ACC112 (cell line): ENCODE results near the gene MAP2K5.

Experiments used
- H2AFZ ChIP-seq: fragments of 200-600 bp; sonication (generic); one replicate; pipeline ENCODE4 v1.6.0; 2017; ENCODE audit warnings: antibody characterized with exemption, low read length; ENCODE audit not compliant: unreplicated experiment
- H3K27ac ChIP-seq: fragments of 200-600 bp; sonication (generic); 2 replicates; pipeline ENCODE4 v1.5.1; 2014; ENCODE audit warnings: low read depth, mild to moderate bottlenecking, antibody characterized with exemption, low read length, moderate library complexity
- H3K27me3 ChIP-seq: fragments of 200-600 bp; sonication (generic); 2 replicates; pipeline ENCODE4 v1.6.1; 2014; ENCODE audit warnings: mild to moderate bottlenecking, antibody characterized with exemption, low read length, moderate library complexity, mixed read lengths; ENCODE audit not compliant: insufficient read depth
- H3K36me3 ChIP-seq: fragments of 200-600 bp; sonication (generic); 2 replicates; pipeline ENCODE4 v1.6.1; 2016; ENCODE audit warnings: mild to moderate bottlenecking, antibody characterized with exemption, low read length, moderate library complexity, mixed read lengths; ENCODE audit not compliant: insufficient read depth
- H3K4me1 ChIP-seq: fragments of 200-600 bp; sonication (generic); one replicate; pipeline ENCODE4 v1.6.1; 2016; ENCODE audit warnings: low read length, mixed read lengths; ENCODE audit not compliant: insufficient read depth, unreplicated experiment, control insufficient read depth
- H3K4me3 ChIP-seq: fragments of 200-600 bp; sonication (generic); 2 replicates; pipeline ENCODE4 v1.5.1; 2014; ENCODE audit warnings: mild to moderate bottlenecking, low read depth, low read length
- H3K79me2 ChIP-seq: fragments of 200-600 bp; sonication (generic); one replicate; pipeline ENCODE4 v1.6.0; 2016; ENCODE audit warnings: low read length; ENCODE audit not compliant: control insufficient read depth, unreplicated experiment, insufficient read depth

Gene MAP2K5

DNA sequence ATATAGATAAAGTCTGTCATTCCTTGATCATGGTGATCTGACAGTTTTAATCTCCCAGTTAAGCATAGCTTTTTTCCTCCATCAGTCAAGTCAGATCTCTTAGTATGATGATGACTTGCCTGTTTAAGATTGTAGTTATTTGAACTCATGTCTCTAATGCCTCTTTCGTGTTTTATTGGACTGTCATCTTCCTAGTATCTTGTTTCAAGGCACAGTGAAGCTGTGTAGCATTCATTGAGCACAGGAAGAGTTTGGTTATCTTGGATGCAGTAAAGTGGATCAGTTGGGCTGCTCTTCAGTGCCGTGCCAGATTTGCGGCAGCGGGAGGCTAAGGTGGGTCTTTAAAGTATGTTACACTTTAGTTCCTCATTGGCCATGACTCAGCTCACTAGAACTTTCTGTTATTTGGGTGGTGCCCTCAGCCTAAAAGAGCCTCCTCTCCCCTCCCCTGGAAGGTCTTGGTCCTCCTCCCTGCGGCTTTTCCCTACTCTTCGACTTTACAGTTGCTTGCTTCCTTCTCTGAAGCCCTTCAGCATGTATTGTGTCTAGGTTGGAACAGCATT is 237.1 kb downstream of the MAP2K5 start:
- Histone ChIP-seq H3K27me3 (no peaks in the 10 kb centered on the region), H3K36me3 (no peaks in the 10 kb centered on the region), H3K4me1 (peaks cover 3% of the 10 kb centered on the region), H2AFZ (no peak overlapping the region), H3K27ac (no peak overlapping the region), H3K79me2 (no peaks in the 10 kb centered on the region), H3K4me3 (no peak overlapping the region)

- peaks cover 3% of the 10 kb centered on the region for H3K4me1 ChIP-seq
- no peak overlapping the region for H3K4me3 ChIP-seq
- no peaks in the 10 kb centered on the region for H3K36me3 ChIP-seq
- H3K27me3 ChIP-seq = no peaks in the 10 kb centered on the region
- no peaks in the 10 kb centered on the region for H3K79me2 ChIP-seq
- no peak overlapping the region for H3K27ac ChIP-seq
- no peak overlapping the region for H2AFZ ChIP-seq
These were observed 238.6 kb downstream of the MAP2K5 start for GRCh38 chr15:67781061-67781460.

GRCh38 chr15:67781907-67782690 is 239.6 kb downstream of the MAP2K5 start:
- no peak overlapping the region for H3K4me3 ChIP-seq
- no peak overlapping the region for H3K27ac ChIP-seq
- H3K79me2 ChIP-seq = no peaks in the 10 kb centered on the region
- H3K27me3 ChIP-seq = no peaks in the 10 kb centered on the region
- H3K36me3 ChIP-seq = no peaks in the 10 kb centered on the region
- H2AFZ ChIP-seq = no peak overlapping the region
- H3K4me1 ChIP-seq = no peaks in the 10 kb centered on the region

GRCh38 chr15:67782691-67782991 is 240.1 kb downstream of the MAP2K5 start:
- Histone ChIP-seq H3K27ac (no peak overlapping the region), H3K4me3 (no peak overlapping the region), H3K27me3 (no peaks in the 10 kb centered on the region), H3K36me3 (no peaks in the 10 kb centered on the region), H2AFZ (no peak overlapping the region), H3K4me1 (no peaks in the 10 kb centered on the region), H3K79me2 (no peaks in the 10 kb centered on the region)

- Histone ChIP-seq H3K27me3 (no peaks in the 10 kb centered on the region), H2AFZ (no peak overlapping the region), H3K4me1 (no peaks in the 10 kb centered on the region), H3K79me2 (no peaks in the 10 kb centered on the region), H3K36me3 (no peaks in the 10 kb centered on the region), H3K27ac (no peak overlapping the region), H3K4me3 (no peak overlapping the region)
These were observed 240.8 kb downstream of the MAP2K5 start for GRCh38 chr15:67783303-67783702.

- Histone ChIP-seq H2AFZ (no peak overlapping the region), H3K27ac (no peak overlapping the region), H3K79me2 (no peaks in the 10 kb centered on the region)
These were observed 241.7 kb downstream of the MAP2K5 start for GRCh38 chr15:67784090-67784781.

GRCh38 chr15:67784856-67785430 is 242.4 kb downstream of the MAP2K5 start:
- Histone ChIP-seq H3K27ac (no peak overlapping the region), H3K4me3 (no peak overlapping the region), H2AFZ (no peak overlapping the region), H3K4me1 (no peaks in the 10 kb centered on the region), H3K36me3 (no peaks in the 10 kb centered on the region), H3K79me2 (no peaks in the 10 kb centered on the region), H3K27me3 (no peaks in the 10 kb centered on the region)

More at GRCh38 chr15:67784090-67784781, 241.7 kb downstream of the MAP2K5 start:
- no peaks in the 10 kb centered on the region for H3K27me3 ChIP-seq
- H3K4me3 ChIP-seq = no peak overlapping the region
- H3K4me1 ChIP-seq = no peaks in the 10 kb centered on the region
- no peaks in the 10 kb centered on the region for H3K36me3 ChIP-seq

DNA sequence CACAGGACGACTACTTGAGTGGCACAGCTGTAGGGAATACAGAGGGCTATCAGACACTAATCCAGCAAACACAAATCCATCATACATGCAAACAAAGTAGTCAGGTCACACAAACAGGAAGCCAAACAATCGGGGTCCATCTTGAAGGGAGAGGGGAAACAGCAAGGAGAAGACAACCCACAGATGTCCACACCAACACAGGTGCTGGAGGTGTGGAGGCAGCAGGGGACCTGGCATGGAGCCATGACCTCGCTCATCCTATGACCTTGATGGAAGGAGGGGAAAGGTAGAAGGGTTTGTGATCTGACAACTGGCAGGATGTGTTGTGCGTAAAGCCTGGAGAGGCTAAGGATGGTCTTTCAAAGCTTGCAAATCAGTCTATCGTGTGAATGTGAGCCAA is 242.9 kb downstream of the MAP2K5 start:
- Histone ChIP-seq H3K4me3 (no peak overlapping the region), H3K79me2 (no peaks in the 10 kb centered on the region), H3K27ac (no peak overlapping the region), H3K27me3 (no peaks in the 10 kb centered on the region), H3K4me1 (no peaks in the 10 kb centered on the region), H3K36me3 (no peaks in the 10 kb centered on the region), H2AFZ (no peak overlapping the region)

DNA sequence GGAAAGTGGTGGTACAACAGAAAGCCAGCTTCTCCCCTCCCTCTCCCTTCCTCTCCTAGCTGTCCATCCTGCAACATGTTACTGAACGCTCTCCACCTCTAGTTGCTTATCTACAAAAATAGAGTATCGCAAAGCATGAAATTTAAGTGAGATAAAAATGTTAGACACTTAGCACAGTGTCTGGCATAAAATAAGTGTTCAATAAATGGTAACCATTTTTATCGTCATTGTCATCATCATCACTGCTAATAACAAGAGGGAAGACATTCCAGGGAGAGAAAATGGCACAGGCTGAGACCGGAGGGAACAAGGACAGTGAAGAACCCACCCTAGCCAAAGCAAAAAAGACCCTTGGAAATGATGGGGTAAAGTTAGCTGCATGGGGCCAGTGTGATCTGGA is 244.1 kb downstream of the MAP2K5 start:
- Histone ChIP-seq H3K36me3 (no peaks in the 10 kb centered on the region), H2AFZ (no peak overlapping the region), H3K27me3 (no peaks in the 10 kb centered on the region), H3K27ac (no peak overlapping the region), H3K4me3 (no peak overlapping the region), H3K79me2 (no peaks in the 10 kb centered on the region), H3K4me1 (no peaks in the 10 kb centered on the region)

DNA sequence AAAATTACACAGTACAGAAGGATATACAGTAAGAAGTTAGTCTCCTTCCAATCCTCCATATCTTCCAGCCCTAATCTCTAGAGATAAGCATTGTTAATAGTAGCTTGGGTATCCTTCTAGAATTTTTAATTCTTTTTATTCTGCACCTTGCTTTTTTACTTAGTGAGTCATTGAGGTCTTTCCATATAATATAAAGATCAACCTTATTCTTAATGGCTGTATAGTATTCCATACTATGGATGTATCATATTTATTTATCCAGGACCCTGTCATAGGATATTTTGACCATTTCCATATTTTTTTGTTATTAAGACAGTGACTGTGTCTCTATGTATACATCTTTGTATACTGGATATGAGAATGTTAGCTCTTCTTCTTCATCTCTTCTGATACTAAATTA is 246.5 kb downstream of the MAP2K5 start:
- no peaks in the 10 kb centered on the region for H3K27me3 ChIP-seq
- no peaks in the 10 kb centered on the region for H3K79me2 ChIP-seq
- no peaks in the 10 kb centered on the region for H3K36me3 ChIP-seq
- H2AFZ ChIP-seq = no peak overlapping the region
- no peaks in the 10 kb centered on the region for H3K4me1 ChIP-seq
- H3K4me3 ChIP-seq = no peak overlapping the region
- no peak overlapping the region for H3K27ac ChIP-seq
